ENCODE measurements around the gene SP100. TPM values are rescaled to one million over a fixed set of nuclear protein-coding genes. Genes with fewer than 3 reads are reported as not detected.

The SP100 gene
- total and polyA plus RNA-seq, 7 donors = 50.4 to 141 (median 91.2) TPM

DNA sequence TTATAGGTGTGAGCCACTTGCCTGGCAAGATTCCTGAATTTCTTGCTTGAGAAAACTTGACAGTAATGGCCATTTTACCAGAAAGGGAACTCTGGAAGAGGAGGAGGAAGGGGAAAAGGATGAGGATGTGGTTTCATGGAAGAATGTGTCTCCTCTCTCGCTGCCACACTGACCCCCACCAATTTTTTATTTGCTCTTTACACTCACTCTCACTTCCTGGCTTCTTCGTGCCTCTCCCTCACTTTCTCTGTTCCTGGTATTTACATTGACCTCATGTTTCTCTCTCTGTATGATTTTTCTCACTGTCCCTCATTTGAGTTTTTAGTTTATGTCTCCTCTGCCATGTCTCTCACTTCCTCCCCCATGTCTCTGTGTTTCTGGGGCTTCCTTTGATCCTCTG, 162.1 kb downstream of the SP100 start:
- Histone ChIP-seq H3K36me3 (no peaks in the 10 kb centered on the region), H3K4me3 (no peak overlapping the region), H3K4me1 (no peaks in the 10 kb centered on the region), H3K27ac (no peak overlapping the region), H3K27me3 (no peaks in the 10 kb centered on the region), H3K9me3 (peaks cover 0 to 3% (median 0%) of the 10 kb centered on the region in 4 donors)
- DNase-seq = no peak
- TF ChIP-seq EP300 (IDR thresholded peaks at IDR 0.05) = no peak
- TF ChIP-seq, protein P1, sequence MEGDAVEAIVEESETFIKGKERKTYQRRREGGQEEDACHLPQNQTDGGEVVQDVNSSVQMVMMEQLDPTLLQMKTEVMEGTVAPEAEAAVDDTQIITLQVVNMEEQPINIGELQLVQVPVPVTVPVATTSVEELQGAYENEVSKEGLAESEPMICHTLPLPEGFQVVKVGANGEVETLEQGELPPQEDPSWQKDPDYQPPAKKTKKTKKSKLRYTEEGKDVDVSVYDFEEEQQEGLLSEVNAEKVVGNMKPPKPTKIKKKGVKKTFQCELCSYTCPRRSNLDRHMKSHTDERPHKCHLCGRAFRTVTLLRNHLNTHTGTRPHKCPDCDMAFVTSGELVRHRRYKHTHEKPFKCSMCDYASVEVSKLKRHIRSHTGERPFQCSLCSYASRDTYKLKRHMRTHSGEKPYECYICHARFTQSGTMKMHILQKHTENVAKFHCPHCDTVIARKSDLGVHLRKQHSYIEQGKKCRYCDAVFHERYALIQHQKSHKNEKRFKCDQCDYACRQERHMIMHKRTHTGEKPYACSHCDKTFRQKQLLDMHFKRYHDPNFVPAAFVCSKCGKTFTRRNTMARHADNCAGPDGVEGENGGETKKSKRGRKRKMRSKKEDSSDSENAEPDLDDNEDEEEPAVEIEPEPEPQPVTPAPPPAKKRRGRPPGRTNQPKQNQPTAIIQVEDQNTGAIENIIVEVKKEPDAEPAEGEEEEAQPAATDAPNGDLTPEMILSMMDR (IDR thresholded peaks at IDR 0.05) = no peak
- WGBS, 2 donors = 12 to 16% methylated on average over 2 of the region's 2 CpGs
- intact Hi-C loops (cut with DNase I) = no loop called here

DNA sequence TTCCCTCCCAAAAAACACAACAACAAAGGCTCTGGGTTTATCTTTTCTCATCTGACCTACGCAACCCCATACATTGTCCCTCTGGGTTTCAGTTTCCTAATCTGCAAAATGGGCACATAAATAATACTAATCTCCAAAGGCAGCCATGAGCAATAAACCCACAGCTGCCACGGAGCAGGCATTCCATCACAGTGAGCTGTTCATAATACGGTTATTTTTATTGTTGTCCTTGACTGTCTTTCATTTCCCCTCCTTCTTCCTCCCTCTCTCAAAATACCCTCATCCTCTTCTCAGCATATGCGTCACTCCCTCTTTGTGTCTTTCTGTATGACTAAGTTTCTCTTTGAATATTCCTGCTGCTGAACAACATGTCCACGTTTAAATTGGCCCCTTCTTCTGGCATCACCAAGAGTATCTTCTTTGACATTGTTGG, 166.9 kb downstream of the SP100 start:
- TF ChIP-seq POLR2A (IDR thresholded peaks at IDR 0.05) (no peak), EP300 (IDR thresholded peaks at IDR 0.05) (no peak), POLR2AphosphoS5 (IDR thresholded peaks at IDR 0.05) (no peak)
- TF ChIP-seq, protein P1 (IDR thresholded peaks at IDR 0.05) = no peak
- Histone ChIP-seq H3K27me3 (no peaks in the 10 kb centered on the region), H3K4me3 (no peak overlapping the region), H3K36me3 (no peaks in the 10 kb centered on the region), H3K4me1 (no peaks in the 10 kb centered on the region), H3K9me3 (no peaks in the 10 kb centered on the region), H3K27ac (no peak overlapping the region)
- DNase-seq = no peak
- intact Hi-C loops (cut with DNase I) = no loop called here
- WGBS, 2 donors = 71 to 72% methylated on average over 5 of the region's 5 CpGs

DNA sequence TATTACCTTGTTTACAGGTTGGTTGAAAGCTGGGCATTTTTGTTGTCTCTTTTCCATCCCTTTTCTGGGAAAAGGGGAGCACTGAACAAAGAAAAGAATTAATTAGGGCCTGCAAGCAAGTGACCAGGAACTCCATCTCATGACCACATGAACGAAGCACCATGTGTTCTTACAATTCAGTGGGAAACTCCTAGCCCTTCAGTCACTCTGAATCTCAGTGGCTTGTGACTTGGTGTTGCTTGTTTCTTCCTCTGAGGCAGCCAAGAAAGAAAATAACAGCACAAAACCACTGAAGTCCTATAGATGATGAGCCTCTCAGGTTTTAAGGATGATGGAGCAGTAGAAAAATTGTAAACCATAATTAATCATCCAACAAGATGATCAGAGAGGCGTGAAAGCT, 167.6 kb downstream of the SP100 start:
- no peak overlapping the region for H3K27ac ChIP-seq
- H3K4me1 ChIP-seq = no peaks in the 10 kb centered on the region
- no peaks in the 10 kb centered on the region for H3K9me3 ChIP-seq
- no peak overlapping the region for H3K4me3 ChIP-seq
- TF ChIP-seq, protein P1 (IDR thresholded peaks at IDR 0.05) = no peak
- TF ChIP-seq POLR2AphosphoS5 (IDR thresholded peaks at IDR 0.05) (no peak), EP300 (IDR thresholded peaks at IDR 0.05) (no peak), POLR2A (IDR thresholded peaks at IDR 0.05) (no peak)
- WGBS, 2 donors = 78 to 89% methylated on average over 2 of the region's 2 CpGs
- intact Hi-C loops (cut with DNase I) = no loop called here
- DNase-seq = no peak
- no peaks in the 10 kb centered on the region for H3K36me3 ChIP-seq
- H3K27me3 ChIP-seq = no peaks in the 10 kb centered on the region

- Histone ChIP-seq H3K9me3 (no peaks in the 10 kb centered on the region), H3K27me3 (no peaks in the 10 kb centered on the region), H3K36me3 (no peaks in the 10 kb centered on the region), H3K4me1 (no peaks in the 10 kb centered on the region), H3K4me3 (no peak overlapping the region), H3K27ac (no peak overlapping the region)
- WGBS, 2 donors = 72 to 90% methylated on average over 2 of the region's 2 CpGs
- intact Hi-C loops (cut with DNase I) = no loop called here
- no peak for DNase-seq
- TF ChIP-seq POLR2AphosphoS5 (IDR thresholded peaks at IDR 0.05) (no peak), EP300 (IDR thresholded peaks at IDR 0.05) (no peak), POLR2A (IDR thresholded peaks at IDR 0.05) (no peak)
- TF ChIP-seq, protein P1 (IDR thresholded peaks at IDR 0.05) = no peak
Measured at GRCh38 chr2:230586328-230586982, 170.5 kb downstream of the SP100 start.

DNA sequence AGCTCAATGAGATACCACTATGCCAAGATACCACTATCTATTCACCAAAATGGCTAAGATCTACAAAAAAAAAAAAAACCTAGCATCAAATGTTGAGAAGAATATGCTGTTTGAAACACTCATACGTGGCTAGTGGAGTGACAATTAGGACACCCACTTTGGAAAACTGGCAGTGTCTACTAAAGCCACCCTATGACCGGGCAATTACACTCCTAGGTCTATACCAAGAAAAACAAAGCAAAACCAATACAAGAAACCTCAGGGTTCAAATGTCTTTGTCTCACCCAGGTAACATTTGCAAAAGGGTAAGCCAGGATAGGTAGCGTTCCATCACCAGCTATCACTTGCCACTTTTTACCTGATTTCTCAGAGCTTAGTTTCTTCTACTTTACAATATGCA, 173.0 kb downstream of the SP100 start:
- intact Hi-C loops (cut with DNase I) = no loop called here
- 90 to 91% methylated on average over 3 of the region's 3 CpGs for WGBS, 2 donors

More for the DNA sequence above, 173.0 kb downstream of the SP100 start:
- H3K4me3 ChIP-seq = no peak overlapping the region
- DNase-seq = no peak
- H3K27ac ChIP-seq = no peak overlapping the region
- H3K27me3 ChIP-seq = no peaks in the 10 kb centered on the region
- H3K36me3 ChIP-seq = no peaks in the 10 kb centered on the region
- TF ChIP-seq POLR2A (IDR thresholded peaks at IDR 0.05) (no peak), POLR2AphosphoS5 (IDR thresholded peaks at IDR 0.05) (no peak), EP300 (IDR thresholded peaks at IDR 0.05) (no peak)
- TF ChIP-seq, protein P1 (IDR thresholded peaks at IDR 0.05) = no peak
- H3K9me3 ChIP-seq = no peaks in the 10 kb centered on the region
- no peaks in the 10 kb centered on the region for H3K4me1 ChIP-seq

Measured in sigmoid colon (tissue), 7 donors.